Activated CD4-positive, alpha-beta memory T cell treated with anti-CD3 and anti-CD28 coated beads for 36 hours (primary cell): ENCODE results near the gene ANXA1. TPM values are rescaled to one million over a fixed set of nuclear protein-coding genes. Genes with fewer than 3 reads are reported as not detected.

Experiments used
- CTCF ChIA-PET: fragments of 350-600 bp; sonication (Branson Sonifier 250); formaldehyde crosslinking; loops from one replicate; lab custom pipeline; 2021; ENCODE audit warnings: antibody characterized with exemption, inconsistent platforms; lab: Charles Lee
- POLR2A ChIA-PET: fragments of 350-600 bp; sonication (Branson Sonifier 250); formaldehyde crosslinking; loops from one replicate; lab custom pipeline; 2021; ENCODE audit warnings: antibody characterized with exemption; lab: Charles Lee
- DNase-seq: peaks from one replicate; pipeline ENCODE4 v3.0.0-alpha.2; 2020
- H3K27ac Mint-ChIP-seq: one replicate; pipeline ENCODE4 v1.8.0; 2021; ENCODE audit warnings: mixed read lengths
- H3K27me3 Mint-ChIP-seq: one replicate; pipeline ENCODE4 v1.8.0; 2021; ENCODE audit warnings: mixed read lengths
- H3K36me3 Mint-ChIP-seq: one replicate; pipeline ENCODE4 v1.8.0; 2021; ENCODE audit warnings: mixed read lengths
- H3K4me1 Mint-ChIP-seq: one replicate; pipeline ENCODE4 v1.8.0; 2021; ENCODE audit warnings: low read depth, mixed read lengths
- H3K4me3 Mint-ChIP-seq: one replicate; pipeline ENCODE4 v1.8.0; 2021; ENCODE audit warnings: mild to moderate bottlenecking, mixed read lengths
- H3K9me3 Mint-ChIP-seq: one replicate; pipeline ENCODE4 v1.8.0; 2021; ENCODE audit warnings: mixed read lengths
- intact Hi-C: fragments of 100-400 bp; cut with micrococcal nuclease; formaldehyde crosslinking; loops from one replicate; pipeline ENCODE4 v1.15.1; 2023
- total RNA-seq, 2 experiments: library from RNA; stranded (reverse); gene quantifications; one replicate each; pipeline ENCODE4 v1.2.3, GENCODE V29; 2021

The ANXA1 gene
- total RNA-seq, 2 experiments from 2014 or later, result 67.7 to 67.9 TPM

- Mint-ChIP-seq H3K4me3 (no peak overlapping the region), H3K27me3 (no peaks in the 10 kb centered on the region), H3K4me1 (peaks cover 23% of the 10 kb centered on the region), H3K36me3 (no peaks in the 10 kb centered on the region), H3K9me3 (no peaks in the 10 kb centered on the region), H3K27ac (no peak overlapping the region)
- POLR2A ChIA-PET, result no interaction called here
- CTCF ChIA-PET, result interaction anchor here (0.8 kb wide), 1 partner anchor 32 kb away, joined by 3 read pairs; no protein-coding TSS in a partner anchor
- intact Hi-C loops, result loop anchor here (10.0 kb wide), 1 partner anchor 1224 kb away; the partner anchor contains the start of genes ABHD17B and C9orf85
- DNase-seq, result no peak
These were observed 13.1 kb upstream of the ANXA1 start for GRCh38 chr9:73138516-73138915.

GRCh38 chr9:73141282-73141681, 10.4 kb upstream of the ANXA1 start:
- Mint-ChIP-seq H3K4me3 (no peak overlapping the region), H3K27me3 (no peaks in the 10 kb centered on the region), H3K27ac (no peak overlapping the region), H3K4me1 (peaks cover 22% of the 10 kb centered on the region), H3K36me3 (no peaks in the 10 kb centered on the region), H3K9me3 (no peaks in the 10 kb centered on the region)
- CTCF ChIA-PET, result no interaction called here
- intact Hi-C loops, result no loop called here
- no peak for DNase-seq
- POLR2A ChIA-PET, result no interaction called here

GRCh38 chr9:73143711-73144328, 7.8 kb upstream of the ANXA1 start:
- Mint-ChIP-seq H3K4me3 (no peak overlapping the region), H3K4me1 (peaks cover 33% of the 10 kb centered on the region), H3K27me3 (no peaks in the 10 kb centered on the region), H3K9me3 (no peaks in the 10 kb centered on the region), H3K36me3 (no peaks in the 10 kb centered on the region), H3K27ac (no peak overlapping the region)
- intact Hi-C loops, result no loop called here
- ChIA-PET POLR2A (interaction anchor here (1.6 kb wide), 1 partner anchor 11 kb away, joined by 7 read pairs; no protein-coding TSS in a partner anchor), CTCF (interaction anchor here (1.0 to 2.3 kb wide), 3 partner anchors 11 to 36 kb away, joined by 3 to 6 read pairs (median 4); no protein-coding TSS in a partner anchor)
- no peak for DNase-seq

DNA sequence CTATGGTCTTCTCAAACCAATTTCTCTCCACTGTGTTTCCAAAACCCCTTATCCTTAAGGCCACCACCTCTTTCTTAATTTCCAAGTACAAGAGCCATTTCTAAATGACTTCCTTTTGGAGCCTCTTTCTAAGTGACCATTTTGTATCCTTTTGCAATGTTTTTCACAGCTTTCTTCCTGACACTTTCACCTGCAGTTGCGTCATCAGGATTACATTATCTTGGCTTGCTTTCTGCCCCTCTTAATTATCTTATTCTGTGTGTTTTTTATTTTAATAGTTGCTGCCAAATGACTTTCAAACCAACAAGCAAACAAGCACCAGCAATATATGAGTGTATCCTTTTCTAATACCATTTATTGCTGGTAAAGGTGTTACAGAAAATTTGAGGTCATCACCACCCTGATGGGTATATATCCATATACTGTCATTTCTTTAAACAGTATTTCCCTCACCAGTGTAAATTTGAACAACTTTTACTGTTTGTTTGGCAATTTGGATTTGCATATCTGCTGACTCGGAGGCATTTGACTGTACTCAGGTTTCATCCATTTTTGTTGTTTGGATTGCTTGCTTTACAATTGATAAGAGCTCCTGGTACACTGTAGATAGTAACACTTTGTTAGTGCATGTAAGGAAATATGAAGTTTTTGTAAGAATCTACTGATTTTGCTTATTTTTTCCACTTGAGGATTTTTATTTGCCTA, 5.4 kb upstream of the ANXA1 start:
- intact Hi-C loops, result no loop called here
- CTCF ChIA-PET, result interaction anchor here (2.3 kb wide), 1 partner anchor 39 kb away, joined by 6 read pairs; no protein-coding TSS in a partner anchor
- no peaks in the 10 kb centered on the region for H3K27me3 Mint-ChIP-seq
- H3K4me3 Mint-ChIP-seq, result no peak overlapping the region
- DNase-seq, result no peak
- no peaks in the 10 kb centered on the region for H3K9me3 Mint-ChIP-seq
- H3K27ac Mint-ChIP-seq, result no peak overlapping the region
- POLR2A ChIA-PET, result no interaction called here
- peaks cover 54% of the 10 kb centered on the region for H3K4me1 Mint-ChIP-seq
- no peaks in the 10 kb centered on the region for H3K36me3 Mint-ChIP-seq

GRCh38 chr9:73148447-73148937, 3.2 kb upstream of the ANXA1 start:
- no peak for DNase-seq
- H3K9me3 Mint-ChIP-seq, result no peaks in the 10 kb centered on the region
- no peak overlapping the region for H3K4me3 Mint-ChIP-seq
- ChIA-PET POLR2A (interaction anchor here (0.7 to 1.3 kb wide), 2 partner anchors 14 to 31 kb away, joined by 3 to 7 read pairs; no protein-coding TSS in a partner anchor), CTCF (no interaction called here)
- no peaks in the 10 kb centered on the region for H3K27me3 Mint-ChIP-seq
- peaks cover 68% of the 10 kb centered on the region for H3K4me1 Mint-ChIP-seq
- no peaks in the 10 kb centered on the region for H3K36me3 Mint-ChIP-seq
- intact Hi-C loops, result no loop called here
- H3K27ac Mint-ChIP-seq, result peak overlapping the region; percentile 28

DNA sequence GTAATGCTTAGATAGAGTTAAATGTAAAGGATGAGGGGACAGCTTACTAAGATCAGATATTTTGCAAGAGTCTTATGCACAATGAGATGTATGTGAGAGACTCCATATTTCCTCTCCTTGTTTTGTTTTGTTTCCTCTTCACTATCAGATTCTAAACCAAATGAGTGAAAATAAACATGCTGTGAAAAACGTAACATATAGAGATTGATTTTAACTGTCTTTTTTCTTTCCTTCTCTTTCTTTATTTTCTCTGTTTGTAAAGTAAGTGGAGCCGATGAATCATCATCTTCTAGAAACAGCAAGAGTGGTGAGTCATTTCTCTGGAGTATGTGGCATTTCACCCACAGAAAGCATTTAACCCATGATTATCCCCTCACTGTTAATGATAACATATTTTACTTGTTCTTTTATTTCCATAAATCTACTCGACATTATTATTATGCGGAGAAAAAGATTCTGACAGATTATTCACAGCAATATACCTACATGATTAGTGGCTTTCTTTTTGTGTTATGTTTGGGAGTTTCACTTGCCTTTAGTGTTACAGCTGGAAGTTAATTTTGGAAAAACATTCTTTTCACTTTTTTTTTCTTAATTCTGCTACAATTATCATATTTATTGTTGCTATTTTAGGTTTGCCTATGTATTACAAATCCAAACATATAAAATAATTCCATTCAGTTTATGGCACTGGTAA, 2.1 kb upstream of the ANXA1 start:
- Mint-ChIP-seq H3K27ac (peak overlapping the region; percentile 86), H3K9me3 (no peaks in the 10 kb centered on the region), H3K4me3 (peak overlapping the region; percentile 55), H3K4me1 (peaks cover 66% of the 10 kb centered on the region), H3K27me3 (no peaks in the 10 kb centered on the region), H3K36me3 (no peaks in the 10 kb centered on the region)
- intact Hi-C loops, result loop anchor here (1.0 to 10.0 kb wide), 12 partner anchors 10 to 1998 kb away; partner anchors contain the start of genes CARNMT1, CEMIP2, NMRK1 and OSTF1
- DNase-seq, result no peak
- POLR2A ChIA-PET, result interaction anchor here (1.3 kb wide), 1 partner anchor 32 kb away, joined by 7 read pairs; no protein-coding TSS in a partner anchor
- CTCF ChIA-PET, result interaction anchor here (0.6 kb wide), 1 partner anchor 41 kb away, joined by 4 read pairs; no protein-coding TSS in a partner anchor

- intact Hi-C loops, result loop anchor here (5.0 to 10.0 kb wide), 9 partner anchors 568 to 1995 kb away; partner anchors contain the start of genes CARNMT1, CEMIP2, NMRK1 and OSTF1
- no peak for DNase-seq
- CTCF ChIA-PET, result interaction anchor here (1.1 to 1.7 kb wide), 4 partner anchors 11 to 45 kb away, joined by 3 to 7 read pairs (median 4); no protein-coding TSS in a partner anchor
- no peaks in the 10 kb centered on the region for H3K27me3 Mint-ChIP-seq
- H3K4me3 Mint-ChIP-seq, result peak overlapping the region; percentile 83
- peak overlapping the region; percentile 88 for H3K27ac Mint-ChIP-seq
- POLR2A ChIA-PET, result interaction anchor here (1.1 to 2.7 kb wide), 4 partner anchors 18 to 37 kb away, joined by 3 to 7 read pairs (median 6); no protein-coding TSS in a partner anchor
- H3K36me3 Mint-ChIP-seq, result no peaks in the 10 kb centered on the region
- peaks cover 75% of the 10 kb centered on the region for H3K4me1 Mint-ChIP-seq
- no peaks in the 10 kb centered on the region for H3K9me3 Mint-ChIP-seq
These were observed 829 bp downstream of the ANXA1 start for GRCh38 chr9:73152543-73152844.

GRCh38 chr9:73152953-73153352, 1.3 kb downstream of the ANXA1 start:
- intact Hi-C loops, result loop anchor here (5.0 to 10.0 kb wide), 9 partner anchors 568 to 1994 kb away; partner anchors contain the start of genes CARNMT1, CEMIP2, NMRK1 and OSTF1
- H3K27ac Mint-ChIP-seq, result peak overlapping the region; percentile 88
- peaks cover 4% of the 10 kb centered on the region for H3K36me3 Mint-ChIP-seq
- peaks cover 79% of the 10 kb centered on the region for H3K4me1 Mint-ChIP-seq
- no peak for DNase-seq
- H3K9me3 Mint-ChIP-seq, result no peaks in the 10 kb centered on the region
- peak overlapping the region; percentile 83 for H3K4me3 Mint-ChIP-seq
- no peaks in the 10 kb centered on the region for H3K27me3 Mint-ChIP-seq
- CTCF ChIA-PET, result interaction anchor here (1.1 to 1.7 kb wide), 4 partner anchors 10 to 45 kb away, joined by 3 to 7 read pairs (median 4); no protein-coding TSS in a partner anchor
- POLR2A ChIA-PET, result interaction anchor here (1.1 to 2.7 kb wide), 4 partner anchors 18 to 37 kb away, joined by 3 to 7 read pairs (median 6); no protein-coding TSS in a partner anchor

DNA sequence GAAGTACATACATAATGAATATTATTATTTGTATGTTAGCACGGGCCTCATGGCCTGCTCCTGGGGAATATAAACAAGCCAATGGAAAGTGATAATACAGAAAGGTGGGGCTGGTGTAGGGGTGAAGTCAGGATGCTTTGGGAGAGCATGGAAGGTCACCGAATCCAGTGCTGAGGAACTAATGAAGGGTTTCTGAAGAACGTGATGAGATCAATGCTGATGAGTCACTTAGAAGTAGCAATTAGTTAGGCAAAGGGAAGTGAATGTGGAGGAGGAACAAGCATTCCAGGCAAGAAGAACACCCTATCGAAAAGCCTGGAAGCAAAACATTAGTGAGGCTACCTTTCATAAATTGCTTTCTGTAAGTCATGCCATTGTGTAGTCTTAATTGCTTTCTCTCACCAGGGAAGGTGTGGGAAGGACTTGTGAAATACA, 2.1 kb downstream of the ANXA1 start:
- Mint-ChIP-seq H3K4me1 (peaks cover 78% of the 10 kb centered on the region), H3K9me3 (no peaks in the 10 kb centered on the region), H3K36me3 (peaks cover 6% of the 10 kb centered on the region), H3K4me3 (peak overlapping the region; percentile 83), H3K27me3 (no peaks in the 10 kb centered on the region), H3K27ac (peak overlapping the region; percentile 88)
- intact Hi-C loops, result loop anchor here (1.0 to 10.0 kb wide), 10 partner anchors 38 to 1993 kb away; partner anchors contain the start of genes CARNMT1, CEMIP2, NMRK1 and OSTF1
- ChIA-PET CTCF (interaction anchor here (1.7 kb wide), 1 partner anchor 9 kb away, joined by 4 read pairs; no protein-coding TSS in a partner anchor), POLR2A (interaction anchor here (1.8 to 2.7 kb wide), 2 partner anchors 19 to 21 kb away, joined by 7 read pairs; no protein-coding TSS in a partner anchor)
- no peak for DNase-seq

- peak overlapping the region; percentile 83 for H3K4me3 Mint-ChIP-seq
- ChIA-PET POLR2A (no interaction called here), CTCF (interaction anchor here (1.3 kb wide), 2 partner anchors 9 to 22 kb away, joined by 3 to 4 read pairs; no protein-coding TSS in a partner anchor)
- DNase-seq, result no peak
- peaks cover 78% of the 10 kb centered on the region for H3K4me1 Mint-ChIP-seq
- no peaks in the 10 kb centered on the region for H3K9me3 Mint-ChIP-seq
- H3K36me3 Mint-ChIP-seq, result peaks cover 8% of the 10 kb centered on the region
- peak overlapping the region; percentile 75 for H3K27ac Mint-ChIP-seq
- no peaks in the 10 kb centered on the region for H3K27me3 Mint-ChIP-seq
- intact Hi-C loops, result loop anchor here (1.0 to 10.0 kb wide), 10 partner anchors 38 to 1993 kb away; partner anchors contain the start of genes CARNMT1, CEMIP2, NMRK1 and OSTF1
These were observed 2.6 kb downstream of the ANXA1 start for GRCh38 chr9:73154271-73154670.
